Activated CD8-positive, alpha-beta memory T cell treated with anti-CD3 and anti-CD28 coated beads, Interleukin-2, amount 10 ng/mL, durations not matched to agents 7 days and 5 days (primary cell): ENCODE measurements around the gene CYCS. TPM values are rescaled to one million over a fixed set of nuclear protein-coding genes. Genes with fewer than 3 reads are reported as not detected.

Source experiments
- ATAC-seq: fragments of 150-1000 bp; cut with Tn5 transposase; one replicate; pipeline ENCODE4 v1.10.0; 2021; ENCODE audit warnings: moderate library complexity
- CTCF ChIA-PET: fragments of 350-600 bp; sonication (Branson Sonifier 250); formaldehyde crosslinking; loops from one replicate; lab custom pipeline; 2021; ENCODE audit warnings: antibody characterized with exemption; lab: Charles Lee
- DNase-seq: peaks from one replicate; pipeline ENCODE4 v3.0.0-alpha.2; 2020
- H3K27ac Mint-ChIP-seq: one replicate; pipeline ENCODE4 v1.8.0; 2021; ENCODE audit warnings: mild to moderate bottlenecking, mixed read lengths
- H3K27me3 Mint-ChIP-seq: one replicate; pipeline ENCODE4 v1.8.0; 2021; ENCODE audit warnings: mixed read lengths
- H3K36me3 Mint-ChIP-seq: one replicate; pipeline ENCODE4 v1.8.0; 2021; ENCODE audit warnings: mild to moderate bottlenecking, mixed read lengths
- H3K4me1 Mint-ChIP-seq: one replicate; pipeline ENCODE4 v1.8.0; 2021; ENCODE audit warnings: mixed read lengths
- H3K4me3 Mint-ChIP-seq: one replicate; pipeline ENCODE4 v1.8.0; 2021; ENCODE audit warnings: mild to moderate bottlenecking, moderate library complexity, mixed read lengths
- H3K9me3 Mint-ChIP-seq: one replicate; pipeline ENCODE4 v1.8.0; 2022; ENCODE audit warnings: low read depth, mixed read lengths
- total RNA-seq, 2 experiments: library from RNA; stranded (reverse); gene quantifications; one replicate each; pipeline ENCODE4 v1.2.3, GENCODE V29; 2021

Gene CYCS
- total RNA-seq, 2 experiments from 2014 or later = 137 to 160 TPM

- peaks cover 4% of the 10 kb centered on the region for H3K4me1 Mint-ChIP-seq
- peaks cover 9% of the 10 kb centered on the region for H3K27me3 Mint-ChIP-seq
- H3K36me3 Mint-ChIP-seq = peaks cover 8% of the 10 kb centered on the region
- ATAC-seq (no peak), DNase-seq (no peak)
- no peak overlapping the region for H3K27ac Mint-ChIP-seq
- CTCF ChIA-PET = interaction anchor here (1.2 to 1.8 kb wide), 3 partner anchors 9 to 16 kb away, joined by 3 to 5 read pairs (median 4); no protein-coding TSS in a partner anchor
- no peaks in the 10 kb centered on the region for H3K9me3 Mint-ChIP-seq
- no peak overlapping the region for H3K4me3 Mint-ChIP-seq
These were observed 15.8 kb downstream of the CYCS start for GRCh38 chr7:25109276-25109675.

- H3K4me3 Mint-ChIP-seq = no peak overlapping the region
- H3K27me3 Mint-ChIP-seq = peaks cover 12% of the 10 kb centered on the region
- H3K27ac Mint-ChIP-seq = no peak overlapping the region
- H3K9me3 Mint-ChIP-seq = no peaks in the 10 kb centered on the region
- CTCF ChIA-PET = interaction anchor here (1.3 kb wide), 1 partner anchor 8 kb away, joined by 6 read pairs; no protein-coding TSS in a partner anchor
- DNase-seq (no peak), ATAC-seq (no peak)
- H3K36me3 Mint-ChIP-seq = peaks cover 2% of the 10 kb centered on the region
- peaks cover 2% of the 10 kb centered on the region for H3K4me1 Mint-ChIP-seq
These were observed 19.1 kb downstream of the CYCS start for GRCh38 chr7:25105911-25106310.

GRCh38 chr7:25103773-25104172, 21.3 kb downstream of the CYCS start:
- no peaks in the 10 kb centered on the region for H3K36me3 Mint-ChIP-seq

GRCh38 chr7:25101817-25102216, 23.2 kb downstream of the CYCS start:
- Mint-ChIP-seq H3K27ac (no peak overlapping the region), H3K27me3 (peaks cover 12% of the 10 kb centered on the region), H3K36me3 (no peaks in the 10 kb centered on the region), H3K4me3 (no peak overlapping the region), H3K4me1 (no peaks in the 10 kb centered on the region), H3K9me3 (no peaks in the 10 kb centered on the region)
- CTCF ChIA-PET = interaction anchor here (0.6 to 2.7 kb wide), 5 partner anchors 8 to 415 kb away, joined by 3 to 19 read pairs (median 5); no protein-coding TSS in a partner anchor
- ATAC-seq (no peak), DNase-seq (no peak)

More at GRCh38 chr7:25103773-25104172, 21.3 kb downstream of the CYCS start:
- ATAC-seq (no peak), DNase-seq (no peak)
- CTCF ChIA-PET = interaction anchor here (0.6 to 2.7 kb wide), 2 partner anchors 10 to 285 kb away, joined by 4 to 19 read pairs; no protein-coding TSS in a partner anchor
- H3K27me3 Mint-ChIP-seq = peaks cover 12% of the 10 kb centered on the region
- H3K27ac Mint-ChIP-seq = no peak overlapping the region
- H3K4me1 Mint-ChIP-seq = no peaks in the 10 kb centered on the region
- no peak overlapping the region for H3K4me3 Mint-ChIP-seq
- H3K9me3 Mint-ChIP-seq = no peaks in the 10 kb centered on the region

- Mint-ChIP-seq H3K27me3 (peaks cover 10% of the 10 kb centered on the region), H3K27ac (no peak overlapping the region), H3K36me3 (no peaks in the 10 kb centered on the region), H3K4me1 (peaks cover 8% of the 10 kb centered on the region), H3K9me3 (no peaks in the 10 kb centered on the region), H3K4me3 (no peak overlapping the region)
- peak; percentile 86 for ATAC-seq
- CTCF ChIA-PET = interaction anchor here (0.7 to 2.3 kb wide), 35 partner anchors 8 to 522 kb away, joined by 3 to 24 read pairs (median 4); partner anchors contain the start of gene CYCS
- DNase-seq = peak; percentile 77
These were observed 26.7 kb downstream of the CYCS start for GRCh38 chr7:25098096-25099046.

- no peaks in the 10 kb centered on the region for H3K9me3 Mint-ChIP-seq
- no peaks in the 10 kb centered on the region for H3K36me3 Mint-ChIP-seq
- CTCF ChIA-PET = interaction anchor here (1.1 to 6.9 kb wide), 8 partner anchors 22 to 545 kb away, joined by 3 to 92 read pairs (median 8); partner anchors contain the start of gene OSBPL3
- H3K27ac Mint-ChIP-seq = no peak overlapping the region
- no peak for DNase-seq
- H3K4me1 Mint-ChIP-seq = peaks cover 13% of the 10 kb centered on the region
- ATAC-seq = no peak
- no peak overlapping the region for H3K4me3 Mint-ChIP-seq
- peaks cover 15% of the 10 kb centered on the region for H3K27me3 Mint-ChIP-seq
These were observed 29.3 kb downstream of the CYCS start for GRCh38 chr7:25095516-25096345.

GRCh38 chr7:25093268-25093826, 31.7 kb downstream of the CYCS start:
- DNase-seq = peak; percentile 86
- Mint-ChIP-seq H3K4me3 (no peak overlapping the region), H3K36me3 (no peaks in the 10 kb centered on the region), H3K9me3 (no peaks in the 10 kb centered on the region), H3K4me1 (peaks cover 13% of the 10 kb centered on the region), H3K27me3 (peaks cover 15% of the 10 kb centered on the region), H3K27ac (no peak overlapping the region)
- CTCF ChIA-PET = interaction anchor here (0.6 to 6.9 kb wide), 59 partner anchors 9 to 517 kb away, joined by 3 to 92 read pairs (median 4); partner anchors contain the start of genes CYCS and OSBPL3
- ATAC-seq = peak; percentile 90

- DNase-seq (no peak), ATAC-seq (no peak)
- Mint-ChIP-seq H3K9me3 (no peaks in the 10 kb centered on the region), H3K4me3 (no peak overlapping the region), H3K27ac (no peak overlapping the region), H3K4me1 (peaks cover 13% of the 10 kb centered on the region), H3K36me3 (no peaks in the 10 kb centered on the region), H3K27me3 (peaks cover 16% of the 10 kb centered on the region)
- CTCF ChIA-PET = interaction anchor here (0.7 to 6.9 kb wide), 9 partner anchors 8 to 495 kb away, joined by 3 to 92 read pairs (median 5); partner anchors contain the start of gene OSBPL3
These were observed 33.3 kb downstream of the CYCS start for GRCh38 chr7:25091779-25092178.

GRCh38 chr7:25091176-25091575, 33.9 kb downstream of the CYCS start:
- Mint-ChIP-seq H3K27ac (no peak overlapping the region), H3K36me3 (no peaks in the 10 kb centered on the region), H3K4me1 (peaks cover 13% of the 10 kb centered on the region), H3K4me3 (no peak overlapping the region), H3K9me3 (no peaks in the 10 kb centered on the region), H3K27me3 (peaks cover 17% of the 10 kb centered on the region)
- DNase-seq = no peak
- ATAC-seq = no peak
- CTCF ChIA-PET = interaction anchor here (1.1 to 6.9 kb wide), 6 partner anchors 8 to 427 kb away, joined by 3 to 92 read pairs (median 40); partner anchors contain the start of gene OSBPL3

GRCh38 chr7:25090374-25090773, 34.7 kb downstream of the CYCS start:
- no peak overlapping the region for H3K27ac Mint-ChIP-seq
- CTCF ChIA-PET = interaction anchor here (0.9 to 6.9 kb wide), 5 partner anchors 8 to 277 kb away, joined by 3 to 92 read pairs (median 7); no protein-coding TSS in a partner anchor
- no peaks in the 10 kb centered on the region for H3K36me3 Mint-ChIP-seq
- peaks cover 13% of the 10 kb centered on the region for H3K4me1 Mint-ChIP-seq
- peaks cover 13% of the 10 kb centered on the region for H3K27me3 Mint-ChIP-seq
- ATAC-seq (no peak), DNase-seq (no peak)
- no peak overlapping the region for H3K4me3 Mint-ChIP-seq
- no peaks in the 10 kb centered on the region for H3K9me3 Mint-ChIP-seq

- ATAC-seq = no peak
- CTCF ChIA-PET = interaction anchor here (0.8 kb wide), 1 partner anchor 107 kb away, joined by 3 read pairs; no protein-coding TSS in a partner anchor
- no peaks in the 10 kb centered on the region for H3K9me3 Mint-ChIP-seq
- no peak overlapping the region for H3K27ac Mint-ChIP-seq
- H3K36me3 Mint-ChIP-seq = no peaks in the 10 kb centered on the region
- no peak for DNase-seq
- H3K4me1 Mint-ChIP-seq = no peaks in the 10 kb centered on the region
- H3K4me3 Mint-ChIP-seq = no peak overlapping the region
- peaks cover 18% of the 10 kb centered on the region for H3K27me3 Mint-ChIP-seq
These were observed 37.2 kb downstream of the CYCS start for GRCh38 chr7:25087855-25088254.

GRCh38 chr7:25084821-25085220, 40.2 kb downstream of the CYCS start:
- H3K4me3 Mint-ChIP-seq = no peak overlapping the region
- H3K36me3 Mint-ChIP-seq = no peaks in the 10 kb centered on the region
- ATAC-seq (no peak), DNase-seq (no peak)
- H3K27me3 Mint-ChIP-seq = peaks cover 19% of the 10 kb centered on the region
- H3K9me3 Mint-ChIP-seq = no peaks in the 10 kb centered on the region
- no peaks in the 10 kb centered on the region for H3K4me1 Mint-ChIP-seq
- CTCF ChIA-PET = interaction anchor here (1.8 to 6.4 kb wide), 4 partner anchors 8 to 272 kb away, joined by 5 to 37 read pairs (median 6); no protein-coding TSS in a partner anchor
- H3K27ac Mint-ChIP-seq = no peak overlapping the region
